Measurements from ENCODE around the gene ASIP.
"Not testable (repeated sequence)": the region's sequence is repeated elsewhere in the genome, so short reads cannot be mapped to it uniquely, and the experiment has no call there.

The ASIP gene

DNA sequence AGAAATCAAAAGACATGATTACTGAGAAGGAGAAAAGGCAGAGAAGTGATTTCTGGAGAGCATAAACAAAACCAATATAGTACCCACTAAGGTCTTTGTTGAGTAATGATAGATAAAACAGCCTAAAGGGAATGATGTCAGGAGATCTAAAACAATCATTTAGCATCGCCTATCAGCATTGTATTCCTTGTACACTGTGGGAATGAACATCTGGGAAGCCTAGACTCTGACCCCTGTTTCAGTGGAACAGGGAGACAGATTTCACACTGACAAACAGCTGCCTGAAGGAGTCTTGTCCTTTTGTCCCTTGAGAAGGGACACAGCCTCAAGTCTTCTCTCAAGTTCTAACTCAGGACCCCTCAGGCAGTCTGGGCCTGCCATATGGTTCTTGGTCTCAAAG is 1.7 kb downstream of the ASIP start:
- DNase-seq (ENCODE audit: low read depth): no peak
- TF ChIP-seq, protein P1, sequence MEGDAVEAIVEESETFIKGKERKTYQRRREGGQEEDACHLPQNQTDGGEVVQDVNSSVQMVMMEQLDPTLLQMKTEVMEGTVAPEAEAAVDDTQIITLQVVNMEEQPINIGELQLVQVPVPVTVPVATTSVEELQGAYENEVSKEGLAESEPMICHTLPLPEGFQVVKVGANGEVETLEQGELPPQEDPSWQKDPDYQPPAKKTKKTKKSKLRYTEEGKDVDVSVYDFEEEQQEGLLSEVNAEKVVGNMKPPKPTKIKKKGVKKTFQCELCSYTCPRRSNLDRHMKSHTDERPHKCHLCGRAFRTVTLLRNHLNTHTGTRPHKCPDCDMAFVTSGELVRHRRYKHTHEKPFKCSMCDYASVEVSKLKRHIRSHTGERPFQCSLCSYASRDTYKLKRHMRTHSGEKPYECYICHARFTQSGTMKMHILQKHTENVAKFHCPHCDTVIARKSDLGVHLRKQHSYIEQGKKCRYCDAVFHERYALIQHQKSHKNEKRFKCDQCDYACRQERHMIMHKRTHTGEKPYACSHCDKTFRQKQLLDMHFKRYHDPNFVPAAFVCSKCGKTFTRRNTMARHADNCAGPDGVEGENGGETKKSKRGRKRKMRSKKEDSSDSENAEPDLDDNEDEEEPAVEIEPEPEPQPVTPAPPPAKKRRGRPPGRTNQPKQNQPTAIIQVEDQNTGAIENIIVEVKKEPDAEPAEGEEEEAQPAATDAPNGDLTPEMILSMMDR (IDR thresholded peaks at IDR 0.05; ENCODE audit: control insufficient read depth, extremely low read depth, insufficient read depth): no peak
- no peak overlapping the region for H3K4me3 ChIP-seq (ENCODE audit: low read depth, low read length)

GRCh38 chr20:34243377-34243776 is 2.2 kb downstream of the ASIP start:
- DNase-seq (ENCODE audit: low read depth): no peak
- no peak overlapping the region for H3K4me3 ChIP-seq (ENCODE audit: low read depth, low read length)
- TF ChIP-seq, protein P1 (IDR thresholded peaks at IDR 0.05; ENCODE audit: control insufficient read depth, extremely low read depth, insufficient read depth): no peak

GRCh38 chr20:34246126-34246626 is 5.0 kb downstream of the ASIP start:
- no peak overlapping the region for H3K4me3 ChIP-seq (ENCODE audit: low read depth, low read length)
- TF ChIP-seq, protein P1 (IDR thresholded peaks at IDR 0.05; ENCODE audit: control insufficient read depth, extremely low read depth, insufficient read depth): no peak
- DNase-seq (ENCODE audit: low read depth): no peak

DNA sequence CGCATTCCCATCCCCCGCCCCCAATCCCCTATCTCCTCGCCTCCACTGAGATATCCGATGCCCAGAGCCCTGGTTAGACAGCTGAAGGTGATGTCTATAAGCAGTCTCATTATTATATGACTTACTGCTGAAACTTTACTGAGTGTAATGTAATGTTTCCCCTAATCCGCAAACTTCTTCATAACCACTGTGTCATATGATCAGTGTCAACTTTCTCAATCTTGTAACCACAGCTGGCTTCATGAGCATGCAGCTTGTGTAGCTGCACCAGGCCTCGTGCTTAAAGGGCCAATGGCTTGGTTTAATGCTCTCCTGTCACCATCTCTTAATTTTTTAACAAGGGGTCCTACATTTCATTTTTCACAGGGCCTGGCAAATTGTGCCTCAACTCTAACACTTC is 8.1 kb downstream of the ASIP start:
- TF ChIP-seq, protein P1 (IDR thresholded peaks at IDR 0.05; ENCODE audit: control insufficient read depth, extremely low read depth, insufficient read depth): no peak
- no peak for DNase-seq (ENCODE audit: low read depth)
- H3K4me3 ChIP-seq (ENCODE audit: low read depth, low read length): no peak overlapping the region

DNA sequence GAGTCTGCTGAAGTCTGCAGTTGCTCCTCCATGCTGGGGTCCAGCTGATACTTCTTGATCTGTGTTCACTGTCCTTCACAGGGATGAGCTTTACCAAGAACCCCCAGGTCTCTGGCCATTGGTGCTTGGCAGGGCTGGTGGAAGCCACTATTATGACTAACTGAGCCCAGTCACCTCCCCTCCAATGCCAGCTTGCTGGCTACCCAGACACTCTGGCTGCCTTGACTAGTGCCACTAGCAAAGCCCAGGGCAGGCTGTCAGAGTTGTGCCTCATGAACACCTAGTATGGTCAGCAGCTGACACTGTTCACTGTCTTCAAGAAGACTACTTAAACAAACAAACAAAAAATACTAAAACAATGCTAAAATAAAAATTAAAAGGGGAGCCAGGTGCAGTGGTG is 8.8 kb downstream of the ASIP start:
- TF ChIP-seq, protein P1 (IDR thresholded peaks at IDR 0.05; ENCODE audit: control insufficient read depth, extremely low read depth, insufficient read depth): no peak
- no peak overlapping the region for H3K4me3 ChIP-seq (ENCODE audit: low read depth, low read length)
- no peak for DNase-seq (ENCODE audit: low read depth)

DNA sequence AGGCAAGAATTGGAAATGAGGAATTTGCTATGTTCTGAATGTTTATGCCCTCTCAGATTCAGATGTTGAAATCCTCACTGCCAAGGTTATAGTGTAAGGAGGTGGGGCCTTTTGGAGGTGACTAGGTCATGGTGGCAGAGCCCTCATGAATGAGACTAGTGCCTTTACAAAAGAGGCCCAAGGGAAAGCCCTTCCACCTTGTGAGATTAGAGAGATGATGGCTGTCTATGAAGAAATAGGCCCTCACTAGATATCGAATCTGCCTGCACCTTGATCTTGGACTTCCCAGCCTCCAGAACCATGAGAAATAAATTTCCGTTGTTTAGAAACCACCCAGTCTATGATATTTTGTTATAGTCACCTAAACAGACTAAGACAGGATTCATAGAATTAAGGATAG is 10.4 kb downstream of the ASIP start:
- TF ChIP-seq, protein P1 (IDR thresholded peaks at IDR 0.05; ENCODE audit: control insufficient read depth, extremely low read depth, insufficient read depth): no peak
- H3K4me3 ChIP-seq (ENCODE audit: low read depth, low read length): no peak overlapping the region
- no peak for DNase-seq (ENCODE audit: low read depth)

- H3K4me3 ChIP-seq (ENCODE audit: low read depth, low read length); DNase-seq (ENCODE audit: low read depth): not testable (repeated sequence)
These were observed 11.3 kb downstream of the ASIP start for GRCh38 chr20:34252431-34253086.
